Aortic smooth muscle cell (primary cell): Measurements from ENCODE around the gene TRPV5. TPM values are rescaled to one million over a fixed set of nuclear protein-coding genes. Genes with fewer than 3 reads are reported as not detected.

Experiments used
- total RNA-seq: library from RNA; depleted of rRNA; stranded (reverse); fragments of >200 nt; gene quantifications from 2 replicates; pipeline ENCODE4 v1.2.3, GENCODE V29; 2014

TRPV5 gene
- total RNA-seq: not detected in 2 replicates

DNA sequence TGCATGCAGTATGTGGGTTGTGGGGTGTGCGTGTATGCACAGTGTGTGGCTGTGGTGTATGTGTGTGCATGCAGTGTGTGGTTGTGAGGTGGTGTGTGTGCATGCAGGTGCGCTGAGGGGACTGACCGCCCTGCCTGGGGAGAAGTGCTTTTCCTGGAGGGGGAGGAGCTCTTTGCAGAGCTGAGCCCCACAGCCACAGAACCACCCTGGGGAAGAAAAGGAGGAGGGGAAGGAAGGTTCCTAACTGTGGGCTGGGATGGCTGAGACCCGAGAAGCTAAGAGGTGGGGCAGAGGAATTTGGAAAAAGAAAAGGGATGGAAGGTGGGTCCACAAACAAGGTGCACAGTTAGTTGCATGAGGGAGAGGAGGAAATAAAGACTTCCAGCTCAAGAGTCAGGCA is at the start of gene TRPV5:
TSS of gene TRPV5 (minus strand) at position 123 of the 400 bp plus-strand sequence. CDS start 287 bp downstream, outside the sequence.

DNA sequence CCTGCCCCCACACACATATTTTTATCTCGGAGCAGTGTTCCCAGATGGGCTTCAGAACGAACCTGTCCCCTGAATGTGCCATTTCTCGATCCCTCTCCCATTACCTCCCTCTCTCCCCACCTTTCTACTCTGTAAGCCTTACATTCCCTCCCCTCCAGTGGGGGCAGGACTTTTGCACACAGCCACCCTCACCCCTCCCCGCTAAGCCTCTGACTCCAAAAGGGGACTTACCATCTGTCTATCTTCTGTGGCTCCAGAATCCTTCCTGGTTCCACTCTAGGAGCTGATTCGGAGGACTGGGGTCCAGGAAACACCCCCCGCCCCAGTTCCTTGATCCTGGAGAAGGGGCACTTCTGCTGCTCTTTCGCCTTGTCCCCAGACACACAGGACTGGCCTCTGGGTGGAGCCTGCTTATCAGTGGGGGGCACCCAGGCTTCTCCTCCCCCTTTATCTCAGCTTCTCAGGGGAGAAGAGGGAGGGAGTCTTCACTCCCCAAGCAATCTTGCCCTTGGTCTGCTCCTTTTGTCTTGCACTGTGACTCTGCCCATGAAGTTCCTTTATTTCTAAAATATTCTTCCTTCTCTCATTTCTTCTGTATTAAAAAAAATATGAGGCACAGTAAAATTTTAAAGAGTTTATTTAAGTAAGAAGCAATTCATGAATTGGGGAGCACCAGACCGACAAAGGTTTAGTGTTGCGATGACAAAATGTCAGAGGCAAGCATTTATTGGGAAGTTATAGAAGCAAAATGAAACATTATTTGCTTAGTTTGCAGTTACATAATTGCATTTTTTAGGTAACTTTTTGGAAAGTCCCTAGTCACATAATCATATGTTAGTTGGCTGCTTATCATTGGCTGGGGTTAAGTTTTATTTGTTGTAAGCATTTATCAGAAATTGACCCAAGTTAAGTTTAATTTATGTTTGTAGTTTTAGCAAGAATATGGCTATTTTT is 28.7 kb upstream of the TRPV5 start, which contains the start of gene KEL:
TSS of gene KEL (minus strand) at position 391 of the 954 bp plus-strand sequence. CDS start at position 234, 157 bp downstream.

DNA sequence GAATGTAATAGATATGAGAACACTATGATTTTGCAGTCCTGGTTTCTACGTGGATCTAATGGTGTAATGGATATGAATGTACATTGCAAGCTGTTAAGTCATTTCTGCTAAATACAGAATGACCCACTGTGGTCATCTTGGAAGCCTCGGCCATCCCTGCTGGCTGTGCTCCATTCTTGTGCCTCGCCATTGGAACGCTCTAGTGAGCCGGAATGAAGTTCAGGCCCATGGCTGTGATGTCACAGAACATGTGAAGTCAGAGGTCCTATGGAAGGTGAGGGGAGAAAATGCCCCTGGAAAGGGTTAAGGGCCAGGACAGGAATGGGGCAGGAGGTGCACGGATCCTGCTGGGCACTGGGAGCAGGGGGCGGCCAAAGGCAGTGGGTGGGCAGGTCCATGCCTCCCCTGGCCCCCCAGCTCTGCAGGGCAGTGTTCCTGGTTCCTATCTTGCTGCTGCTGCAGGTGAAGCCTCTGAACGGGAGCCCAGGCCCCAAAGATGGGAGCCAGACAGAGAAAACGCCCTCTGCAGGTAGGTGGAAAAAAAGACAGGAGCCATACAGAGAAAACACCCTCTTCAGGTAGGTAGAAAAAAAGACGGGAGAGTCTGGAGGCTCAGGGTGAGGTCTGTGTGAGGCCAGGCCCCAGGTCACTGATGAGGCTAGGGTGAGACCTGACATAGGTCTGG is 5.8 kb upstream of the TRPV5 start, which contains the start of gene LLCFC1:
TSS of gene LLCFC1 (plus strand) at position 259 of the 685 bp plus-strand sequence. CDS start at position 397, 138 bp downstream.

DNA sequence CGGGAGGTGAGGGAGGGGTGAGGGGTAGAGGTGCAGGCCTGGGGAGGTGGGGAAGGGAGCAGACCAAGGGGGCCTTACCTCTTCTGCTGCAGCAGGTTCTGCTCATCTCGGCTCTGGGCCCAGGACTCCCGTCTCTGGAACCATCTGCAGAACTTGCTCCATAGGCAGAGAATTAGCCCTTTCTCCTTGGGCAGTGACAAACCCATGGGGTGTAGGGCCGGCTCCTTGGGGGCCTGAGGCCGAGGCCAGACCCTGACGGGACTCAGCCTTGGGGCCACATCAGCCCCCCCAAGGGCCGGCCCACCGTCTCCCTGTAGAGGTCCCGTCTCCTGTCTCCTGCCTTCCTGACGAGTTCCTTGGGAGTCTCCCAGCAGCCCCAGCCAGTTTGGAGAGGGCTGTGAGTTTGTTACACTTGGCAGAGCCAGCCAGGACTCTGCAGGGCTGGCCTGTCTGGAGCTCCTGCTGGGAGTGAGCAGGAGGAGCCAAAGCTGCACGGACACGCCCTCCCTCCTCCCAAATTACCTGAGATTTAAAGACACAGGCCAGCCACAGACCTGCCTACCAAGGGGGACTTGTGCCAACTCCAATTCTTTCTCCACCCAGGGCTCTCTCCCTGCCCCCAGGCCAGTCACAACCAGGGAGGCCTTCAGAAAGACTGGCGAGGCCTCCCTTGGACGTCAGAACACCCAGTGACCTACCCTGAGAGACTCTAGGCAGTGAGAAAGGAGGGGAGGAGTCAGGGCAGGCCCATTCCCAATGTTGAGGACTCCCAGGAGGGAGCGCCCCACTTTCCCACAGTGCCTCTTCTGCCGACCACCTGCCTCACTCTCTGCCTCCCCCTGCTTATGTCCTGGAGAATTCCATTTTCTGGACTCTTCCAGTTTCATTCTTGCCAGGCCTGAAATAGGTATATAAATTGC is 48.0 kb downstream of the TRPV5 start, which contains the start of gene TRPV6:
TSS of gene TRPV6 (minus strand) at position 435 of the 920 bp plus-strand sequence.

Other genes starting within 250 kb of the TRPV5 start
- not detected in 2 replicates for gene PRSS1, start 184.3 kb downstream of the TRPV5 start, total RNA-seq
- not detected in 2 replicates for gene PRSS2, start 162.8 kb downstream of the TRPV5 start, total RNA-seq
- 14.0 and 23.1 TPM in 2 replicates for gene EPHB6, start 78.7 kb downstream of the TRPV5 start, total RNA-seq
- under 0.01 and 0.13 TPM in 2 replicates for gene TRPV6, start 48.0 kb downstream of the TRPV5 start, total RNA-seq
- not detected in 2 replicates for gene LLCFC1, start 5.7 kb upstream of the TRPV5 start, total RNA-seq
- not detected in 2 replicates for gene KEL, start 28.6 kb upstream of the TRPV5 start, total RNA-seq
- gene OR9A2, start 93.4 kb upstream of the TRPV5 start, total RNA-seq: not detected in 2 replicates
- gene OR6V1, start 118.6 kb upstream of the TRPV5 start, total RNA-seq: not detected in 2 replicates
- gene PIP, start 198.3 kb upstream of the TRPV5 start, total RNA-seq: not detected in 2 replicates
- gene TAS2R39, start 249.7 kb upstream of the TRPV5 start, total RNA-seq: not detected in 2 replicates